NCI-H2196 treated with DMSO at 0.1 percent for 48 hours (cell line): ENCODE measurements around the gene RER1.

Experiments used
- DNase-seq: peaks from one replicate; lab custom pipeline; 2025; ENCODE audit not compliant: unreplicated experiment; lab: John Stamatoyannopoulos, UW

Gene RER1

GRCh38 chr1:2375923-2376260 lies 15.7 kb upstream of the RER1 start:
- no peak for DNase-seq

- DNase-seq = no peak
Observed at GRCh38 chr1:2376261-2376741, 15.3 kb upstream of the RER1 start.

GRCh38 chr1:2376931-2377672 lies 14.5 kb upstream of the RER1 start:
- DNase-seq = no peak

- DNase-seq = no peak
Observed at GRCh38 chr1:2377751-2378440, 13.7 kb upstream of the RER1 start.

GRCh38 chr1:2378441-2378851 lies 13.2 kb upstream of the RER1 start:
- DNase-seq = no peak

- DNase-seq = no peak
Observed at GRCh38 chr1:2378956-2379732, 12.5 kb upstream of the RER1 start.

- no peak for DNase-seq
Observed at GRCh38 chr1:2379733-2380404, 11.8 kb upstream of the RER1 start.

GRCh38 chr1:2380816-2381591 lies 10.6 kb upstream of the RER1 start:
- no peak for DNase-seq

GRCh38 chr1:2381741-2382620 lies 9.7 kb upstream of the RER1 start:
- DNase-seq = no peak

- no peak for DNase-seq
Observed at GRCh38 chr1:2382621-2383361, 8.8 kb upstream of the RER1 start.

- no peak for DNase-seq
Observed at GRCh38 chr1:2383576-2383975, 8.1 kb upstream of the RER1 start.

GRCh38 chr1:2384130-2384860 lies 7.3 kb upstream of the RER1 start:
- DNase-seq = no peak

- DNase-seq = no peak
Observed at GRCh38 chr1:2384941-2385481, 6.6 kb upstream of the RER1 start.

GRCh38 chr1:2385606-2386280 lies 5.9 kb upstream of the RER1 start:
- DNase-seq = no peak

GRCh38 chr1:2386636-2387611 lies 4.7 kb upstream of the RER1 start:
- no peak for DNase-seq
